OCI-LY3 (cell line): Measurements from ENCODE around the gene PARD3.

Source experiments
- CTCF ChIP-seq: fragments of 200-600, 300-600 bp; sonication (generic); IDR thresholded peaks from 2 replicates; pipeline ENCODE4 v1.5.1; 2014; ENCODE audit warnings: antibody characterized with exemption, low read length, low read depth
- EZH2phosphoT487 ChIP-seq: fragments of 200-600 bp; shearing (Covaris generic); IDR thresholded peaks from 2 replicates; pipeline ENCODE4 v1.6.1; 2018; ENCODE audit warnings: antibody characterized with exemption, mixed run types, low read depth

GRCh38 chr10:34814913-34815184, 247 bp downstream of the PARD3 start:
- no peak for TF ChIP-seq CTCF
- no peak for TF ChIP-seq EZH2phosphoT487
